NCI-H146 (cell line): ENCODE results near the gene GATA6.

Experiments
- DNase-seq: peaks from one replicate; lab custom pipeline; 2025; lab: John Stamatoyannopoulos, UW

Gene GATA6

DNA sequence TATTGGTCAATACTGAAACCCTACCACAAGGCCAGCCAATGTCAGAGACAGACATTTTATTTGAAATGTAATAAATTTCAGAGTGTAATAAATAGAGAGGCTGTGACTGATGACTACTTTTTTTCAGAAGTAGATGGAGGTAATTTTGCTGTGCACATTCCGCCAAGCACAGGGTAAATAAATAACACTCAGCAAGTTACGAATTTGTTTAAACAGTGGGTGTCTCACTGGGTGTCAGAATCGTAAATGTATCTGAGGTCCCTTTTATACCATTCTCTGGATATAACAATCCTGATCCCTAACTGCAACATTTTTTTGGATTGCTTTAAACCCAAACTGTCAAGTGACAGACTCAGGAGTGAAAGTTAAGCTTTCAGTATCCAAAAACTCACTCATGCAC lies 74.1 kb downstream of the GATA6 start:
- no peak for DNase-seq

DNA sequence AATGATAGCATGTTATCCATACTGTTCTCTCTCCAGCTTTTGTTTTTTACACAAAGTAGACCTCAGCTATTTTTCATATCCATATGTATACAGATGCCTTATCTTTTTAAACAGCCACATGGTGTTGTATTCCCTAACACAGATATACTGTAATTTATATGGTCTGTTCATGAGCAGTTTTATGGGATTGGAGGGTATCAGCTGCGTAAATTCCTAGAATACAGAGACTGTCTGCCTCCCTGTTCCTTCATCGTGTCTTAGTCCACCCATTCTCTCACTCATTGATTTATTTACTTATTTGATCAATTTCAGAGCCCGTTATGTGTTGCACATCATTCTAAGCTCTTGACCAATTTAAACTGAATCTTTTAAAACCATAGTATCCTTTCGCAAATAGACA lies 80.6 kb downstream of the GATA6 start:
- no peak for DNase-seq

DNA sequence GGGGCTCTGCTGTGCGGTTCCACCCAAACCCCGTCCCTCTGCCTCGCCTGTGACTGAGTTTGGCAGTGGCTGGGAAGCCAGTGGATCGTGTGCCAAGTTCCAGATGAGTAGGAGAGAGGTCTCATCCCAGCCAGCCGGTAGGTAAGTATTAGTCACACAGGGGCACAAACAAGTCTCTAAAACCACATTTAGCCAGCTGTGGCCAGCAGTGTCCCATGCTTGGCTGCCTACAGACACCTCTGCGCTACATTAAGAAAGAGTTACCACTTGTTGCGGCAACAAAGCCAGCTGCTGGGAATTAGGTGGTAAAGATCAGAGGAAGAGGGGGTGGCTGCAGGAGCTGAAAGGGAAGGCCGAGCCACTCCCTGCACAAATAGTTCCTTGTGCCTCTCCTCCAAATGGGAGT lies 81.2 kb downstream of the GATA6 start:
- DNase-seq = no peak
